Gastrocnemius medialis (tissue), 4 donors: ENCODE data around the gene RASSF8.

Experiments used
- CTCF ChIP-seq, 5 experiments: fragments of 450-650 bp in 3 of 5; fragments of 200-600 bp in 2 of 5; sonication (generic) in 2 of 5; IDR thresholded peaks in 4 of 5; conservative IDR thresholded peaks in 1 of 5; 1 replicate in 4 of 5; 2 replicates in 1 of 5; pipeline ENCODE4 v1.5.1; 2016 to 2019; ENCODE audit warnings: antibody characterized with exemption in 5 of 5, mild to moderate bottlenecking in 3 of 5, moderate library complexity in 3 of 5
- POLR2A ChIP-seq, 2 donors: fragments of 450-650 bp; IDR thresholded peaks; one replicate each; pipeline ENCODE4 v1.6.1; 2017; ENCODE audit warnings: antibody characterized with exemption in 2 of 2, mild to moderate bottlenecking in 2 of 2, moderate library complexity in 2 of 2

GRCh38 chr12:26018926-26019325, 60.4 kb downstream of the RASSF8 start:
- no peak for TF ChIP-seq CTCF (IDR thresholded peaks at IDR 0.05 in 4 of 5, conservative IDR thresholded peaks at IDR 0.05 in 1 of 5)
- no peak for TF ChIP-seq POLR2A (IDR thresholded peaks at IDR 0.05)
